ENCODE measurements around the gene KNDC1.

The KNDC1 gene

DNA sequence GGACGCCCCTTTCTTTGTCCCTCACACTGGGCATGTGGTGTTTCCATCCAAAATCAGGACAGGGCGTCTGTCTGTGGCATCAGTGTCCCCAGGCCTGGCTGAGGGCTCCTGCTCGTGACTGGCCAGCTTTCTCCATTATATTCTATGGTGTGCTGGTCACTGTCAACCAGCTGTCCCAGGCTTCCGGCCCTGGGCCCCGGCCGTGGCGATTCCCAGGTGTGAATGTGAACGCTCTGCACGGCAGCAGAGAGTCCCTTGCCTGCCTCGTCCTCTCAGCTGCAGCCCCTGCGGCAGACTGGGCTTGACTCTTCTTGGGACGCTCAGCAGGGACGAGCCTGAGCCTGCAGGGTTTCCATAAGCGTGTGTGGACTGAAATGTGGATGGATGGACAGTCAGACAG lies 64.1 kb downstream of the KNDC1 start:
- no peak for DNase-seq (ENCODE audit: low spot score)
- in situ Hi-C loops (cut with MboI; ENCODE audit: low pct_unique_long_range_greater_than_20kb, low sequenced_read_pairs, unreplicated experiment) = no loop called here
- TF ChIP-seq, protein P1, sequence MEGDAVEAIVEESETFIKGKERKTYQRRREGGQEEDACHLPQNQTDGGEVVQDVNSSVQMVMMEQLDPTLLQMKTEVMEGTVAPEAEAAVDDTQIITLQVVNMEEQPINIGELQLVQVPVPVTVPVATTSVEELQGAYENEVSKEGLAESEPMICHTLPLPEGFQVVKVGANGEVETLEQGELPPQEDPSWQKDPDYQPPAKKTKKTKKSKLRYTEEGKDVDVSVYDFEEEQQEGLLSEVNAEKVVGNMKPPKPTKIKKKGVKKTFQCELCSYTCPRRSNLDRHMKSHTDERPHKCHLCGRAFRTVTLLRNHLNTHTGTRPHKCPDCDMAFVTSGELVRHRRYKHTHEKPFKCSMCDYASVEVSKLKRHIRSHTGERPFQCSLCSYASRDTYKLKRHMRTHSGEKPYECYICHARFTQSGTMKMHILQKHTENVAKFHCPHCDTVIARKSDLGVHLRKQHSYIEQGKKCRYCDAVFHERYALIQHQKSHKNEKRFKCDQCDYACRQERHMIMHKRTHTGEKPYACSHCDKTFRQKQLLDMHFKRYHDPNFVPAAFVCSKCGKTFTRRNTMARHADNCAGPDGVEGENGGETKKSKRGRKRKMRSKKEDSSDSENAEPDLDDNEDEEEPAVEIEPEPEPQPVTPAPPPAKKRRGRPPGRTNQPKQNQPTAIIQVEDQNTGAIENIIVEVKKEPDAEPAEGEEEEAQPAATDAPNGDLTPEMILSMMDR (IDR thresholded peaks at IDR 0.05; ENCODE audit: extremely low read depth, insufficient read depth, missing control alignments) = no peak

DNA sequence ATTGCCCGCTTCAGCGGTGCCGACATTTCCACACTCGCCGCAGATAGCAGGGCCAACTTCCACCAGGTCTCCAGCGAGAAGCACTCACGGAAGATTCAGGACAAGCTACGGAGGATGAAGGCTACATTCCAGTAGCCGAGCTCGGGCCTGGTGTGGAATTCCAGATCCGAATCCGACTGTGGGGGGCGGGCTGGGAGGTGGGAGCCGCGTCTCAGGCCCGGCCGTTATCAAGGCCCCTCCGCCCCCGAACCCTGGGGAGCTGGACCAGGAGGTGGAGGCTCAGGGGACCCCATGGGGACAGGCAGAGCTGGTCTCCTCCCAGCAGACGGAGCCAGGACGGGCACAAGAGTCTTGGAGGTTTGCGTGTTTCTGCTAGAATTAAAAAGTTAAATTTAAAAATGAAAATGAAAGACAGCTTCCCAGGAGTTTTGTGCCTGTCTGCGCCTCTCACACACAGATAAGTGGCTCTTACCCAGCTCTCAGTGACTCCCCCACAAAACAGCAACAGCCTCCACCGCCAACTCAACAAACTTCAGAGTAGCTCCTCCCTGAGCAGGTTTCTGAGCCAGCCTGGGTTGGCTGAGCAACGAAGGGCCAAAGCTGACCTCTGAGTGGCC lies 64.8 kb downstream of the KNDC1 start:
- TF ChIP-seq, protein P1 (IDR thresholded peaks at IDR 0.05; ENCODE audit: extremely low read depth, insufficient read depth, missing control alignments) = no peak
- DNase-seq (ENCODE audit: low spot score) = no peak
- in situ Hi-C loops (cut with MboI; ENCODE audit: low pct_unique_long_range_greater_than_20kb, low sequenced_read_pairs, unreplicated experiment) = no loop called here

DNA sequence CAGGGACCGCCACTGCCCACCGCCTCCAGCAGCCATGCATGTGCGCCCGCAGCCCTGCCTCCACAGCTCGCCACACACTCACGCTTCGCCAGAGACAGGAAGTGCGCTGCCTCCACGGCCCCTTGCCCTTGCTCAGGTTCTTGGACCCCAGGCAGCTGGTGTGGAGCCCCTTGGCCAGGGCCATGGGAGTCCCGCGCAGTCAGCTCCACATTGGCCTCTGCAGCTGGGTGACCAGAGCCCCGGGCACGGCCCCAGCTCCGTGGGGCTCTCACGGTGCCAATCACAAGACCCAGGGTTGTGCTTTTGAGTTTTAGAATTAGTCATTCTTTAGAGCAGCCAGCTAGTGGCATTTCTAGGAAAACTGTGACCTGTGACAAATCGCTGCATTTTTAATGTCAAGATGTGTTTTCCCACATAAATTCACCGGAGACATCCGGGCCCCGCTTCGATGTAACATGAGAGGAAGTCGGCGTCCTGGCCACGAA lies 65.7 kb downstream of the KNDC1 start:
- no peak for DNase-seq (ENCODE audit: low spot score)
- in situ Hi-C loops (cut with MboI; ENCODE audit: low pct_unique_long_range_greater_than_20kb, low sequenced_read_pairs, unreplicated experiment) = no loop called here
- TF ChIP-seq, protein P1 (IDR thresholded peaks at IDR 0.05; ENCODE audit: extremely low read depth, insufficient read depth, missing control alignments) = no peak

DNA sequence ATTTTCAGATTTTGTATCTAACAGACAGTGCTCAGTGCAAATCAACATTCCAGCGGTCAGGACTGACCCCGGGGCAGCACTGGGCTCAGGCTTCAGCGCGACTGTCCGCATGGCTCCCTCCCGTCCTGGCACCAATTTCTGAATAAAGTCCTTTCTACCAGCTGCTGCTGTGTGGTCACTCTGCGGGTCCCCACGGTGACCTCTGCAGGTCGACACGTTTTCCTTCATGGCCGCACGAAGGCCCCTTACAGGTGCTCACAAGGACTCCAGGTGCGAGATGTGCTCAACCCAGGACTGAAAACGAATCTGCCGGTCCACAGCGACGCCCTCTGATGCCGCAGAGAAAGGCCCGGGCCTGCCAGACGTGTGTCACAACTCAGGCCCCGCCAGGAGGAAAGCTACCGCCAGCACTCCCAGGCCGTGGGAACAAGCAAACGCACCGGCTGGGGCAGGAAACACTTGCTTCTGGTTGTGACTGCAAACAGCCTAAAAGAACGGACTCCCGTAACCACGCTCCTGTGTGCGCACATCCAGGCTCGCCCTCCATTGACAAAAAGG lies 66.3 kb downstream of the KNDC1 start:
- DNase-seq (ENCODE audit: low spot score) = no peak
- in situ Hi-C loops (cut with MboI; ENCODE audit: low pct_unique_long_range_greater_than_20kb, low sequenced_read_pairs, unreplicated experiment) = no loop called here
- TF ChIP-seq, protein P1 (IDR thresholded peaks at IDR 0.05; ENCODE audit: extremely low read depth, insufficient read depth, missing control alignments) = peak; percentile 2

DNA sequence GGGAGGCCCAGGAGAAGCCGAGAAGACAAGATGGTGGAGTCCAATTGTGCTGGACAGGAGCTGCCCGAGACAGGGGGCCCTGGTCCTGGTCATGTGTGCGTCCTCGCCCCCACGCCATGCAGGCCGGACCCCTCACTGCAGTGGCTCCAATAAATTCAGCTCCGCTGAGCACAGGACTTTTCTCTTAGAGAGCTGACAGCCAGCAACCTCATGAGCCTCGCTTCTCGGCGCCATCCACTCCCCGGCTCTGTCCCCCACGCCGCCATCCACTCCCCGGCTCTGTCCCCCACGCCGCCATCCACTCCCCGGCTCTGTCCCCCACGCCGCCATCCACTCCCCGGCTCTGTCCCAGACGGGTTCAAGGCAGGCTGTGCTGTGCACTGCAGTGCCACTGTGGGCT lies 67.2 kb downstream of the KNDC1 start:
- in situ Hi-C loops (cut with MboI; ENCODE audit: low pct_unique_long_range_greater_than_20kb, low sequenced_read_pairs, unreplicated experiment) = no loop called here

DNA sequence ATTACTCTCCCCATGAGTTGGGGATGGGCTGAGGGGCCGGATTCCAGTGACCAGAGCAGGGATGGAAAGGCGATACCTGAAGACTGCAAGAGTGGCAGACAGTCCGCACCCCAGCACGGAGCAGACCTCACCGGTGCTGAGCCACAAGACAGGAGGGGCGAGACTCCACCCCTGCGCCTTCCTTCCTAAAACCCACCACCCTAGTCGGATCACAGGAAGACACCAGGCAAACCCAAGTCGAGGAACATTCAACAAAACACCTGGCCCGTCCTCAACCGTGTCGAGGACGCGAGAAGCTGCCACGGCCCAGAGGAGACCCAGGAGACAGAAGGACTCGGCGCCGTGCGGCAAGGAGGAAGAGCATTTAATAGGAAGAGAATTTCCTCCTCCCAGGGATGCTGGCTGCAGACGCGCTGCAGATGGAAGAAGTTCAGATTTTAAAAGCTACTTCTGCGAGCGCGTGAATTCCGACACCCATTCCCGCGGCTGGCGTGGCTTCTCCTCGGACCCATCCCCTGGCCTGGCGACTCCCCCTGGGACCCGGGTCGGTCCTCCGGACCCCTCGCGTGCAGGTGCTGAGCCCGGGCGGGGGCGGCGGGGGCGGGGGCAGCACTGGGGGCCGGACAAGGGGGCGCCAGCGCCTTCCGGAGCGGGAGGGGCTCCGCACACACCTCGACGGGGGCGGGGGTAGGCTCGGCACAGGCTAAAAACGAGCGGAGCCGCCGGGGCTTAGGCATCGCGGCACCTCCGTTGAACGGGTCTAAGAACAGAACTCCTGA lies 69.4 kb downstream of the KNDC1 start:
- no peak for DNase-seq (ENCODE audit: low spot score)
- in situ Hi-C loops (cut with MboI; ENCODE audit: low pct_unique_long_range_greater_than_20kb, low sequenced_read_pairs, unreplicated experiment) = no loop called here

More for the DNA sequence above, 67.2 kb downstream of the KNDC1 start:
- TF ChIP-seq, protein P1 (IDR thresholded peaks at IDR 0.05; ENCODE audit: extremely low read depth, insufficient read depth, missing control alignments) = no peak
- DNase-seq (ENCODE audit: low spot score) = no peak

More for the DNA sequence above, 69.4 kb downstream of the KNDC1 start:
- TF ChIP-seq, protein P1 (IDR thresholded peaks at IDR 0.05; ENCODE audit: extremely low read depth, insufficient read depth, missing control alignments) = no peak
